Right lobe of liver (tissue), 6 donors: ENCODE measurements around the gene SNRPD3. TPM values are rescaled to one million over a fixed set of nuclear protein-coding genes. Genes with fewer than 3 reads are reported as not detected.

ENCODE experiments used
- ATAC-seq, 4 donors: fragments of 200-7000 bp; cut with Tn5 transposase; one replicate each; pipeline ENCODE4 v1.9.1; 2020; ENCODE audit warnings: mild to moderate bottlenecking in 4 of 4, moderate library complexity in 4 of 4
- DNase-seq, 3 donors: peaks; one replicate each; pipeline ENCODE4 v3.0.0-alpha.2; 2020
- H3K27ac ChIP-seq, 3 donors: fragments of 200-600 bp; one replicate each; pipeline ENCODE4 v1.8.0; 2022
- H3K27me3 ChIP-seq, 2 donors: fragments of 200-600 bp; one replicate each; pipeline ENCODE4 v1.8.0; 2022
- H3K36me3 ChIP-seq, 4 donors: fragments of 200-600 bp; sonication (generic) in 1 of 4; one replicate each; pipeline versions ENCODE4 v1.5.1 to v1.8.0; 2017 to 2022; ENCODE audit warnings: control low read depth in 1 of 4
- H3K4me1 ChIP-seq, 4 donors: fragments of 200-600 bp; sonication (generic) in 1 of 4; one replicate each; pipeline versions ENCODE4 v1.5.1 to v1.8.0; 2017 to 2022; ENCODE audit warnings: control low read depth in 1 of 4
- H3K4me3 ChIP-seq, 3 donors: fragments of 200-600 bp; one replicate each; pipeline ENCODE4 v1.8.0; 2022
- H3K9me3 ChIP-seq, 4 donors: fragments of 200-600 bp; sonication (generic) in 1 of 4; one replicate each; pipeline versions ENCODE4 v1.5.1 to v1.8.0; 2017 to 2022; ENCODE audit warnings: control low read depth in 1 of 4
- POLR2A ChIP-seq: fragments of 450-650 bp; IDR thresholded peaks from one replicate; pipeline ENCODE4 v1.6.1; 2017; ENCODE audit warnings: antibody characterized with exemption, mild to moderate bottlenecking
- WGBS: methylation state at CpG from one replicate; pipeline ENCODE4 v1.1.6; 2018; ENCODE audit warnings: low coverage, low lambda C conversion rate; ENCODE audit not compliant: insufficient coverage; ENCODE audit errors: missing lambda C conversion rate; 5-methylcytosine and 5-hydroxymethylcytosine counted together
- intact Hi-C, 2 donors: fragments of 100-400 bp; cut with DNase I; formaldehyde crosslinking; loops; one replicate each; pipeline versions ENCODE4 v1.11.2 to v1.14.1; 2022
- total RNA-seq, 6 experiments: library from RNA; depleted of rRNA in 2 of 6; stranded (reverse); fragments of >200 nt in 2 of 6; fragmentation: NEBNext Ultra II Directional in 3 of 6; extraction: Animal tissue kit (Norgen Biotek cat#: 25700) in 3 of 6; gene quantifications; one replicate each; pipeline versions ENCODE4 v1.1.0 to v1.2.4, GENCODE V29; 2016 to 2023
- TF ChIP-seq, protein P1 (sequence below), 4 donors: fragments of 200-600 bp in 3 of 4; fragments of 450-650 bp in 1 of 4; IDR thresholded peaks; one replicate each; pipeline versions ENCODE4 v1.5.1 to v1.8.0; 2016 to 2022; ENCODE audit warnings: antibody characterized with exemption in 4 of 4, mild to moderate bottlenecking in 2 of 4
- donor health status: DM: no; HTN: yes; CAD: no.
- donor health status: DM: no; HTN: no; CAD: no.
- donor health status: DM: no; HTN: no; CAD: no.
- donor health status: DM: no; HTN: yes; CAD: no.
- donor health status: DM: no; HTN: yes; CAD: no.

SNRPD3 gene
- total RNA-seq, 6 experiments from 2014 or later = 43.3 to 180 (median 53.4) TPM

DNA sequence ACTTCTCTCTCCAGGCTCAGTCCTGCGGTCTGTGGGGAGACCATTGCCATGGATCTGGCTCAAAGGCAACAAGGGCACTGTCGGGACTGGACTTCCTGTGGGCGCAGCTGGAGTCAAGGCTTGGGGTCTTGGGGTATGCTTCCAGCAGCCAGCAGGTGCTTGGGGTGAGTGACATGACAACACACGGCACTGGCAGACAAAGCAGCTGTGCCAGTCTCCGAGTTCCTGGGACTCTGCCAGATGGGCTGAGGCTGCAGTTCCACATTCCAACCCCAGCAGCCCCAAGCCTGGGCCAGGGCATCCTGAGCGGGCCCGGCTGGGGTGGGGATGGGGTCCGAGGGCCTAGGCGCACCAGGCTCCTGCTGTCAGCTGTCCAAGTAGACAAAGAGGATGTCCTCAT lies 13.2 kb upstream of the SNRPD3 start:
- DNase-seq = peak; percentile 77 to 87 (median 83)
- no peaks in the 10 kb centered on the region for H3K27me3 ChIP-seq
- peaks cover 0 to 63% (median 36%) of the 10 kb centered on the region in 4 donors for H3K36me3 ChIP-seq
- peak; percentile 18 for TF ChIP-seq POLR2A
- TF ChIP-seq, protein P1, sequence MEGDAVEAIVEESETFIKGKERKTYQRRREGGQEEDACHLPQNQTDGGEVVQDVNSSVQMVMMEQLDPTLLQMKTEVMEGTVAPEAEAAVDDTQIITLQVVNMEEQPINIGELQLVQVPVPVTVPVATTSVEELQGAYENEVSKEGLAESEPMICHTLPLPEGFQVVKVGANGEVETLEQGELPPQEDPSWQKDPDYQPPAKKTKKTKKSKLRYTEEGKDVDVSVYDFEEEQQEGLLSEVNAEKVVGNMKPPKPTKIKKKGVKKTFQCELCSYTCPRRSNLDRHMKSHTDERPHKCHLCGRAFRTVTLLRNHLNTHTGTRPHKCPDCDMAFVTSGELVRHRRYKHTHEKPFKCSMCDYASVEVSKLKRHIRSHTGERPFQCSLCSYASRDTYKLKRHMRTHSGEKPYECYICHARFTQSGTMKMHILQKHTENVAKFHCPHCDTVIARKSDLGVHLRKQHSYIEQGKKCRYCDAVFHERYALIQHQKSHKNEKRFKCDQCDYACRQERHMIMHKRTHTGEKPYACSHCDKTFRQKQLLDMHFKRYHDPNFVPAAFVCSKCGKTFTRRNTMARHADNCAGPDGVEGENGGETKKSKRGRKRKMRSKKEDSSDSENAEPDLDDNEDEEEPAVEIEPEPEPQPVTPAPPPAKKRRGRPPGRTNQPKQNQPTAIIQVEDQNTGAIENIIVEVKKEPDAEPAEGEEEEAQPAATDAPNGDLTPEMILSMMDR (IDR thresholded peaks at IDR 0.05) = peak in 1 of 4 donors; percentile 44
- no peaks in the 10 kb centered on the region for H3K9me3 ChIP-seq
- H3K4me1 ChIP-seq = peaks cover 0 to 82% (median 27%) of the 10 kb centered on the region in 4 donors
- intact Hi-C loops = no loop called here
- no peak overlapping the region for H3K4me3 ChIP-seq
- WGBS = no CpG with 5 or more reads among the region's 9 CpGs
- peak overlapping the region; percentile 48 to 89 (median 77) for H3K27ac ChIP-seq
- ATAC-seq = peak; percentile 42 to 52 (median 50)

DNA sequence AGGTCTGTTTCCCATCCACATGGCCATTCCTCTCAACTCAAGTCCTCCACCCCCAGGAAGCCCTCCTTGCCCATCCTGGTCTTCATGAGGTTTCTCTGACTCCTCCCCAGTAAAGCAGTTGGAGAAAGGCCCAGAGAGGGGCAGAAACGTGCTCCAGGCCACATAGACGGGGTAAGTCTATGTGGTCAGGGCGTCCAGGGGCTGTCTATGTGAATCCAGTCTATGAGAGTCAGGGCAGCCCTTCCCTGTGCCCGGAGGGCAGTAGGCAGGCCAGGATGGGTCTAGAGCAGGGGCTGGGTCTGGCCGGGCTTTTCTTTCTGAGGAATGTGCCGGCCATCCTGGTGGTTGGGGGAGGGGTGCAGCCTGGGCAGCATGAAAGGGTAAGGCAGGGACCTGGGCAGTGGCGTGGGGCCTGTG lies 12.6 kb upstream of the SNRPD3 start:
- peak overlapping the region; percentile 48 to 89 (median 77) for H3K27ac ChIP-seq
- peak; percentile 7 to 22 (median 12) for ATAC-seq

DNA sequence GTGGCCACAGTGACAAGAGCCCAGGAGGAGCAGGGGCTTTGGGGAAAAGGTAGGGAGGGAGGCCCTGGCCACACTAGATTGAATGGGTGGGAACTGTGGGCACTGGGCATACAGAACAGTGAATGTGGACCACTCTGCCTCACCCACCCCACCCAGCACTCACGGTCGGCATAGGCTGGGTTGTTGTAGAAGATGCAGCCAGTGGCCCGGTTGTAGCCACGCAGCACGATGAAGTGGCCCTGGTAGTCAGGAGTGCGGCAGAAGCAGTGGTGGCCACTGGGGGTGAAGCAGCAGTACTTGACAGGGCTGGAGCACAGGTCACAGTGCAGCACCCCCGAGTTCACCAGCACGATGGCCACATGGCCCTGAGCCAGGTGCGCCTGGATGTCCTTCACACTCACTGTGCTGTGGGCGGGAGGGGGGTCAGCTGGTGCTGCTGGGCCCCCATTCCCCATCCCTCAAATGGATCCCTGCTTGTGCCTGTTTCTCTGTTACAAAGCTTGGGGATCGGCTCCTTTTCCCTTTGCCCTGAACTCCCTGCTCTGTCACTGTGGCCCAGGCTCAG lies 12.0 kb upstream of the SNRPD3 start:
- H3K27ac ChIP-seq = peak overlapping the region; percentile 48 to 89 (median 77)
- peaks cover 0 to 77% (median 32%) of the 10 kb centered on the region in 4 donors for H3K4me1 ChIP-seq
- WGBS = 11% methylated on average over 2 of the region's 11 CpGs
- peaks cover 0 to 72% (median 44%) of the 10 kb centered on the region in 4 donors for H3K36me3 ChIP-seq
- peak; percentile 11 to 43 (median 32) for ATAC-seq
- peak; percentile 65 to 82 (median 80) for DNase-seq
- H3K27me3 ChIP-seq = no peaks in the 10 kb centered on the region
- H3K9me3 ChIP-seq = no peaks in the 10 kb centered on the region
- intact Hi-C loops = no loop called here
- no peak overlapping the region for H3K4me3 ChIP-seq
- TF ChIP-seq, protein P1 (IDR thresholded peaks at IDR 0.05) = no peak
- TF ChIP-seq POLR2A = no peak

More for the DNA sequence above, 12.6 kb upstream of the SNRPD3 start:
- Histone ChIP-seq H3K4me1 (peaks cover 0 to 79% (median 29%) of the 10 kb centered on the region in 4 donors), H3K27me3 (no peaks in the 10 kb centered on the region), H3K36me3 (peaks cover 0 to 66% (median 41%) of the 10 kb centered on the region in 4 donors), H3K9me3 (no peaks in the 10 kb centered on the region), H3K4me3 (no peak overlapping the region)
- intact Hi-C loops = no loop called here
- WGBS = 20% methylated on average over 3 of the region's 7 CpGs
- TF ChIP-seq, protein P1 (IDR thresholded peaks at IDR 0.05) = no peak
- peak; percentile 59 to 77 (median 69) for DNase-seq

DNA sequence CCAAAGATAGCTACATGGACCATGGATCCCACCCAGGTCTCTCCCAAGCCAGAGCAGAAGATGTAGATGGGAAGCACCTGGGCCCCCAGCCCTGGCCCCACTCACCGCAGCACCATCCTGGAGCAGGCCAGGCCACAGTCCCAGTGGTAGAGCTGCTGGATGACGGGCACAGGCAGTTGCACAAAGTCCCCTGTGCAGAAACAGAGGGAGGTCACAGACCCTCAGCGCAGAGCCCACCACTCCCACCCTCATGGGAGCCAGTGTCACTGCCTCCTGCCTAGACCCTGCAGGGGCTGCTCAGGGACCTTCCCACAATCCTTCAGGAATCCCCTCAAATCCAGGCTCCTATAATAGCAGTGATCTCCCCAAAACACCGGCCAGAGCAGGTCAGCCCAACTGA lies 7.0 kb upstream of the SNRPD3 start:
- ATAC-seq (no peak), DNase-seq (peak in 1 of 3 donors; percentile 31)
- no peaks in the 10 kb centered on the region for H3K9me3 ChIP-seq
- 100% methylated on average over 1 of the region's 4 CpGs for WGBS
- intact Hi-C loops = no loop called here
- no peak for TF ChIP-seq POLR2A
- TF ChIP-seq, protein P1 (IDR thresholded peaks at IDR 0.05) = no peak
- H3K27ac ChIP-seq = peak overlapping the region; percentile 71 to 89 (median 86)
- peaks cover 0 to 46% (median 30%) of the 10 kb centered on the region in 4 donors for H3K36me3 ChIP-seq
- peaks cover 0 to 79% (median 38%) of the 10 kb centered on the region in 4 donors for H3K4me1 ChIP-seq
- no peaks in the 10 kb centered on the region for H3K27me3 ChIP-seq
- no peak overlapping the region for H3K4me3 ChIP-seq
